ENCODE measurements around the gene FSTL4.
A peak's percentile ranks its signal among the peaks of the same experiment; 100 is the strongest.
"Not testable (repeated sequence)": the region's sequence is repeated elsewhere in the genome, so short reads cannot be mapped to it uniquely, and the experiment has no call there.

The FSTL4 gene

GRCh38 chr5:133451926-133452325 is 160.4 kb downstream of the FSTL4 start:
- no peak for DNase-seq

- no peak for DNase-seq
Measured at GRCh38 chr5:133450286-133450685, 162.1 kb downstream of the FSTL4 start.

- DNase-seq: no peak
Measured at GRCh38 chr5:133449181-133449580, 163.2 kb downstream of the FSTL4 start.

GRCh38 chr5:133446440-133446839 is 165.9 kb downstream of the FSTL4 start:
- DNase-seq: no peak

- DNase-seq: no peak
Measured at GRCh38 chr5:133445744-133446143, 166.6 kb downstream of the FSTL4 start.

GRCh38 chr5:133445204-133445603 is 167.1 kb downstream of the FSTL4 start:
- DNase-seq: not testable (repeated sequence)

- DNase-seq: no peak
Measured at GRCh38 chr5:133444711-133445110, 167.6 kb downstream of the FSTL4 start.

GRCh38 chr5:133441166-133441815 is 171.1 kb downstream of the FSTL4 start:
- no peak for DNase-seq

GRCh38 chr5:133440467-133441115 is 171.8 kb downstream of the FSTL4 start:
- DNase-seq: no peak

GRCh38 chr5:133439859-133440258 is 172.5 kb downstream of the FSTL4 start:
- no peak for DNase-seq

- no peak for DNase-seq
Measured at GRCh38 chr5:133438487-133438886, 173.9 kb downstream of the FSTL4 start.

GRCh38 chr5:133434336-133434735 is 178.0 kb downstream of the FSTL4 start:
- DNase-seq: no peak

GRCh38 chr5:133433641-133434040 is 178.7 kb downstream of the FSTL4 start:
- DNase-seq: no peak

- DNase-seq: no peak
Measured at GRCh38 chr5:133432956-133433532, 179.3 kb downstream of the FSTL4 start.

GRCh38 chr5:133431326-133431865 is 180.9 kb downstream of the FSTL4 start:
- no peak for DNase-seq

GRCh38 chr5:133430095-133430494 is 182.2 kb downstream of the FSTL4 start:
- DNase-seq: no peak

- DNase-seq: no peak
Measured at GRCh38 chr5:133429046-133429445, 183.3 kb downstream of the FSTL4 start.

GRCh38 chr5:133428072-133428660 is 184.2 kb downstream of the FSTL4 start:
- DNase-seq: no peak

- DNase-seq: no peak
Measured at GRCh38 chr5:133427121-133427777, 185.1 kb downstream of the FSTL4 start.

GRCh38 chr5:133426264-133426663 is 186.1 kb downstream of the FSTL4 start:
- no peak for DNase-seq

GRCh38 chr5:133425764-133426163 is 186.6 kb downstream of the FSTL4 start:
- DNase-seq: no peak

- no peak for DNase-seq
Measured at GRCh38 chr5:133425222-133425621, 187.1 kb downstream of the FSTL4 start.

- DNase-seq: peak; percentile 22
Measured at GRCh38 chr5:133423618-133424282, 188.6 kb downstream of the FSTL4 start.
